Hepatocyte (in vitro differentiated cells): ENCODE measurements around the gene CBLB. TPM values are rescaled to one million over a fixed set of nuclear protein-coding genes. Genes with fewer than 3 reads are reported as not detected.

Experiments
- DNase-seq: peaks from one replicate; pipeline ENCODE4 v3.0.0-alpha.2; 2016; ENCODE audit warnings: low spot score
- H2AFZ ChIP-seq: fragments of 200-600 bp; sonication (generic); 2 replicates; pipeline ENCODE4 v1.6.0; 2016; ENCODE audit warnings: antibody characterized with exemption, mild to moderate bottlenecking
- H3K27ac ChIP-seq: fragments of 200-600 bp; sonication (generic); 2 replicates; pipeline ENCODE4 v1.5.1; 2016; ENCODE audit warnings: mild to moderate bottlenecking
- H3K27me3 ChIP-seq: fragments of 200-600 bp; sonication (generic); 2 replicates; pipeline ENCODE4 v1.6.1; 2016
- H3K36me3 ChIP-seq: fragments of 200-600 bp; sonication (generic); replicated peaks from 2 replicates; pipeline ENCODE4 v1.5.1; 2016; ENCODE audit warnings: low read depth; ENCODE audit not compliant: insufficient read depth
- H3K4me1 ChIP-seq: fragments of 200-600 bp; sonication (generic); 2 replicates; pipeline ENCODE4 v1.5.1; 2016; ENCODE audit warnings: mild to moderate bottlenecking, moderate library complexity; ENCODE audit not compliant: insufficient read depth
- H3K4me2 ChIP-seq: fragments of 200-600 bp; sonication (generic); 2 replicates; pipeline ENCODE4 v1.6.0; 2016
- H3K4me3 ChIP-seq: fragments of 200-600 bp; sonication (generic); 2 replicates; pipeline ENCODE4 v1.5.1; 2016; ENCODE audit warnings: mild to moderate bottlenecking
- H3K79me2 ChIP-seq: fragments of 200-600 bp; sonication (generic); 2 replicates; pipeline ENCODE4 v1.6.0; 2017; ENCODE audit warnings: mild to moderate bottlenecking
- H3K9me2 ChIP-seq: fragments of 200-600 bp; sonication (generic); replicated peaks from 2 replicates; pipeline ENCODE4 v1.6.0; 2017; ENCODE audit warnings: mild to moderate bottlenecking; ENCODE audit not compliant: insufficient read depth
- H3K9me3 ChIP-seq: fragments of 200-600 bp; sonication (generic); 2 replicates; pipeline ENCODE4 v1.5.1; 2016; ENCODE audit warnings: low read depth, mild to moderate bottlenecking
- H4K20me1 ChIP-seq: fragments of 200-600 bp; sonication (generic); 2 replicates; pipeline ENCODE4 v1.6.0; 2016; ENCODE audit warnings: mild to moderate bottlenecking; ENCODE audit not compliant: insufficient read depth, poor library complexity, severe bottlenecking
- CTCF ChIP-seq: fragments of 200-600 bp; sonication (generic); IDR thresholded peaks from 2 replicates; pipeline ENCODE4 v1.5.1; 2016; ENCODE audit warnings: antibody characterized with exemption, mild to moderate bottlenecking; ENCODE audit not compliant: poor library complexity
- EZH2 ChIP-seq: fragments of 200-600 bp; sonication (generic); IDR thresholded peaks from 2 replicates; pipeline ENCODE4 v1.6.1; 2016; ENCODE audit warnings: antibody characterized with exemption, mild to moderate bottlenecking, borderline replicate concordance
- EZH2phosphoT487 ChIP-seq: fragments of 200-600 bp; sonication (generic); IDR thresholded peaks from one replicate; pipeline ENCODE4 v1.6.1; 2018; ENCODE audit warnings: antibody characterized with exemption, mild to moderate bottlenecking, low read depth, moderate library complexity; ENCODE audit not compliant: unreplicated experiment, severe bottlenecking
- WGBS: methylation state at CpG from one replicate; pipeline ENCODE4 v1.1.6; 2016; ENCODE audit warnings: low lambda C conversion rate; ENCODE audit errors: missing lambda C conversion rate; 5-methylcytosine and 5-hydroxymethylcytosine counted together
- polyA plus RNA-seq: library from polyadenylated mRNA; unstranded; fragments of >200 nt; fragmentation: Nextera tagmentation; extraction: Ambion mirVana; gene quantifications from 2 replicates; pipeline ENCODE4 v1.2.1, GENCODE V29; 2016
- total RNA-seq: library from RNA; depleted of rRNA; stranded (reverse); fragments of >200 nt; gene quantifications from 2 replicates; pipeline ENCODE4 v1.2.3, GENCODE V29; 2014

The CBLB gene
- total and polyA plus RNA-seq, 2 experiments from 2014 or later: 22.6 to 56.0 TPM

DNA sequence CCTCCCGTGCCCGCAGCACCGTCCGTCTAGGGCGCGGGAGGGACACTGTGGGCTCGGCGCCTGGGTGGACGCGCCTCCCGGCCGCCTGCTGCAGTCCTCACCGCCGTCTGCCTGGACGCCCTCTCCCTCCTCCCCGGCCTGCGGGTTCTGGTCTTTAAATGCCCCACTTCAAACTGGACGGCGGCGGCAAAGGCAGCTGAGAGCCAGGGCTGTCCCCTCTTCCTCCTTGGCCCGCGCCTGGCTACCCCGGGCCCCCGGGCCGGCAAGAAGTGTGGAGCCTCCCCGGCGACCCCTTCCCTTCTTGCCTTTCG is 426 bp downstream of the CBLB start:
- no peak for TF ChIP-seq CTCF
- no peak for TF ChIP-seq EZH2
- no peak for TF ChIP-seq EZH2phosphoT487
- no peaks in the 10 kb centered on the region for H3K36me3 ChIP-seq
- H3K27me3 ChIP-seq: no peaks in the 10 kb centered on the region
- peak overlapping the region; percentile 76 for H2AFZ ChIP-seq
- H3K9me3 ChIP-seq: no peaks in the 10 kb centered on the region
- DNase-seq: peak; percentile 78
- WGBS: 0% methylated on average over 18 of the region's 28 CpGs
- H3K4me1 ChIP-seq: peaks cover 32% of the 10 kb centered on the region
- H3K79me2 ChIP-seq: peaks cover 51% of the 10 kb centered on the region
- H3K27ac ChIP-seq: peak overlapping the region; percentile 95
- H3K4me2 ChIP-seq: peak overlapping the region; percentile 86
- H4K20me1 ChIP-seq: peaks cover 19% of the 10 kb centered on the region
- peak overlapping the region; percentile 86 for H3K4me3 ChIP-seq
- no peaks in the 10 kb centered on the region for H3K9me2 ChIP-seq

- DNase-seq: no peak
- Histone ChIP-seq H3K27ac (peak overlapping the region; percentile 95), H3K4me1 (peaks cover 32% of the 10 kb centered on the region), H3K36me3 (no peaks in the 10 kb centered on the region), H3K4me2 (peak overlapping the region; percentile 86), H3K79me2 (peaks cover 56% of the 10 kb centered on the region), H3K27me3 (no peaks in the 10 kb centered on the region), H4K20me1 (peaks cover 24% of the 10 kb centered on the region), H2AFZ (peak overlapping the region; percentile 76), H3K9me2 (no peaks in the 10 kb centered on the region), H3K4me3 (peak overlapping the region; percentile 86), H3K9me3 (no peaks in the 10 kb centered on the region)
- TF ChIP-seq EZH2phosphoT487: no peak
- TF ChIP-seq CTCF: no peak
- WGBS: 1% methylated on average over 16 of the region's 16 CpGs
These were observed 941 bp downstream of the CBLB start for GRCh38 chr3:105867712-105868430.

DNA sequence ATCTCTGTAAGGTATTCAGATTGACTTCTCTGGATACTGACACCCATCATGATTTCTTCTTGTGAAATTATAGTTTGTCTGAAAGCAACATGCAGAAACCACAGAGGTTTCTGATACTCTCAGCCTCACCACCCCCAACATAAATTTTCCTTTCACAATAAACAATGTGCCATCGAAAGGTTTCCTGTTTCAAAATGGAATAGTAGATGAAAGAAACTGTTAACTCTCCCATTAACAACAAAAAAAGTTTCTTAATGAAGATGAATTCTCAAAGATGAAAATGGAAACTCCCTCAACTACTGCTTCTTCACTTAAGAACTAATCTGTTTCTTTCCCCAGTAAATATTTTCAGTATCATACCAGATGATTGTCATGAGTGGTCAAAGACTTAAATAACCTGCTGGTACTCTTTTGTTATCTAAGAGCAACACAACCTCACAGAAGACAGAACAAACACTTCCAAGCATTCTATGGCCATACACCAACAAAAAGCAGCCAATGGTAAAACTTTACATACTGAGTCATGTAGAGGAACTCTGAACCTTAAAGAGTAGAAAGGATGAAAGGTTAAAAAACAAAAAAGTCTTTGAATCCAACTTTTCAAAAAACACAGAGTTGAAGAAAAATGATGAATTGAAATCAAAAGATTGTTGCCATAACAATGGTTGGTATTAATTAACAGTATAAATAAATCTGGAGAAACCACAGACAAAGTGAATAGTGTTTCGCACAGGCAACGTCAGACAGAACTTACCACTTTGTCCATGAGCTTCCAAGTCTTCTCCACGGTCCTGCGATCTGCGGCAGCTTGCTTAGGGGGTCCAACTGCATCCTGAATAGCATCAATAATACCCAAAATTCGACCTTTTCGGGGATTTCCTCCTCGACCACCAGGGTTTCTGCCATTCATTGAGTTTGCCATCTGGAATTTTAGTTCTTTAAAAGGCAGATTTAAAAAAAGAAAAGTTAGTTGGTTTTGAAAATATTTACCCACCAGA is 1.9 kb downstream of the CBLB start:
- no peak for DNase-seq
- Histone ChIP-seq H3K36me3 (no peaks in the 10 kb centered on the region), H3K27ac (peak overlapping the region; percentile 95), H3K79me2 (peaks cover 65% of the 10 kb centered on the region), H3K4me2 (peak overlapping the region; percentile 86), H3K4me3 (peak overlapping the region; percentile 86), H3K4me1 (peaks cover 32% of the 10 kb centered on the region), H3K27me3 (no peaks in the 10 kb centered on the region), H4K20me1 (peaks cover 29% of the 10 kb centered on the region), H3K9me3 (no peaks in the 10 kb centered on the region), H2AFZ (no peak overlapping the region), H3K9me2 (no peaks in the 10 kb centered on the region)
- TF ChIP-seq EZH2 (no peak), CTCF (no peak), EZH2phosphoT487 (no peak)
- WGBS: 31% methylated on average over 9 of the region's 9 CpGs
